IMR-90 (cell line): ENCODE results near the gene EEF1G. TPM values are rescaled to one million over a fixed set of nuclear protein-coding genes. Genes with fewer than 3 reads are reported as not detected.
A peak's percentile ranks its signal among the peaks of the same experiment; 100 is the strongest.

ENCODE experiments used
- ATAC-seq: fragments of 200-7000 bp; cut with Tn5 transposase; 2 replicates; pipeline ENCODE4 v1.9.1; 2020; ENCODE audit warnings: low read depth, mild to moderate bottlenecking, moderate library complexity
- BruUV-seq: library from RNA; stranded (reverse); fragments of 400-500 nt; replicated peaks from 2 replicates; lab custom pipeline; 2021; lab: Mats Ljungman, UMichigan
- CTCF ChIA-PET: fragments of 300-600 bp; formaldehyde crosslinking; extraction: SDS; loops from one replicate; lab custom pipeline; 2021; ENCODE audit warnings: antibody characterized with exemption; lab: Yijun Ruan, JAX
- POLR2A ChIA-PET: fragments of 300-600 bp; sonication (Branson Sonifier 250); formaldehyde crosslinking; loops from one replicate; lab custom pipeline; 2022; ENCODE audit warnings: antibody characterized with exemption; ENCODE audit not compliant: unreplicated experiment; lab: Charles Lee
- DNase-seq: peaks from one replicate; pipeline ENCODE4 v3.0.0; 2013
- H2AFZ ChIP-seq: replicated peaks from 2 replicates; pipeline ENCODE3; 2013; ENCODE audit warnings: low read length, mild to moderate bottlenecking; ENCODE audit not compliant: poor library complexity
- H2AK5ac ChIP-seq: 2 replicates; pipeline ENCODE4 v1.6.1; 2013; ENCODE audit warnings: low read depth, low read length, inconsistent platforms
- H2AK9ac ChIP-seq: replicated peaks from 2 replicates; pipeline ENCODE3; 2013; ENCODE audit warnings: mild to moderate bottlenecking, low read depth, low read length, moderate library complexity; ENCODE audit not compliant: poor library complexity
- H2BK120ac ChIP-seq: 2 replicates; pipeline ENCODE4 v1.6.1; 2013; ENCODE audit warnings: low read depth, low read length, inconsistent platforms
- H2BK15ac ChIP-seq: 3 replicates; pipeline ENCODE4 v1.6.1; 2013; ENCODE audit warnings: low read depth, low read length, inconsistent platforms
- H2BK20ac ChIP-seq: 2 replicates; pipeline ENCODE4 v1.6.1; 2013; ENCODE audit warnings: low read depth, mild to moderate bottlenecking, inconsistent platforms, low read length, moderate library complexity
- H2BK5ac ChIP-seq: 2 replicates; pipeline ENCODE4 v1.6.1; 2013; ENCODE audit warnings: mild to moderate bottlenecking, low read depth, low read length, inconsistent platforms; ENCODE audit not compliant: poor library complexity, severe bottlenecking
- H3K14ac ChIP-seq: replicated peaks from 2 replicates; pipeline ENCODE4 v1.6.1; 2013; ENCODE audit warnings: low read depth, low read length, inconsistent platforms
- H3K18ac ChIP-seq: 2 replicates; pipeline ENCODE4 v1.6.1; 2013; ENCODE audit warnings: low read depth, low read length, control low read depth
- H3K23ac ChIP-seq: 2 replicates; pipeline ENCODE4 v1.6.1; 2013; ENCODE audit warnings: low read depth, low read length, inconsistent platforms
- H3K27ac ChIP-seq: 2 replicates; pipeline ENCODE4 v1.5.1; 2013; ENCODE audit warnings: mild to moderate bottlenecking, control low read depth, low read length; ENCODE audit not compliant: insufficient read depth
- H3K27me3 ChIP-seq: 2 replicates; pipeline ENCODE4 v1.6.1; 2013; ENCODE audit warnings: low read length; ENCODE audit not compliant: control insufficient read depth, insufficient read depth
- H3K36me3 ChIP-seq: 2 replicates; pipeline ENCODE4 v1.6.1; 2013; ENCODE audit warnings: low read length, mixed read lengths; ENCODE audit not compliant: control insufficient read depth, insufficient read depth
- H3K4ac ChIP-seq: 2 replicates; pipeline ENCODE4 v1.6.1; 2013; ENCODE audit warnings: low read depth, low read length, inconsistent platforms
- H3K4me1 ChIP-seq: 2 replicates; pipeline ENCODE4 v1.6.1; 2013; ENCODE audit warnings: low read length, mixed read lengths; ENCODE audit not compliant: control insufficient read depth, insufficient read depth
- H3K4me2 ChIP-seq: 2 replicates; pipeline ENCODE4 v1.6.1; 2013; ENCODE audit warnings: low read depth, mild to moderate bottlenecking, control low read depth, low read length, moderate library complexity
- H3K4me3 ChIP-seq: 2 replicates; pipeline ENCODE4 v1.5.1; 2013; ENCODE audit warnings: low read depth, mild to moderate bottlenecking, control low read depth, low read length, moderate library complexity; ENCODE audit not compliant: insufficient read depth
- H3K56ac ChIP-seq: 2 replicates; pipeline ENCODE4 v1.6.1; 2013; ENCODE audit warnings: low read length, inconsistent platforms; ENCODE audit not compliant: insufficient read depth; ENCODE audit errors: extremely low read depth
- H3K79me1 ChIP-seq, 2 experiments: 2 replicates each; pipeline ENCODE4 v1.6.1; 2013; ENCODE audit warnings: low read length in 2 of 2, inconsistent platforms in 1 of 2, low read depth in 1 of 2
- H3K9ac ChIP-seq: 2 replicates; pipeline ENCODE4 v1.6.1; 2013; ENCODE audit warnings: low read depth, low read length, control low read depth
- H3K9me1 ChIP-seq: 2 replicates; pipeline ENCODE4 v1.6.1; 2013; ENCODE audit warnings: low read length, inconsistent platforms; ENCODE audit not compliant: insufficient read depth
- H3K9me3 ChIP-seq: 2 replicates; pipeline ENCODE4 v1.6.1; 2013; ENCODE audit warnings: low read length; ENCODE audit not compliant: control insufficient read depth, insufficient read depth
- H4K20me1 ChIP-seq: 2 replicates; pipeline ENCODE4 v1.6.1; 2013; ENCODE audit warnings: low read length, inconsistent platforms; ENCODE audit not compliant: insufficient read depth
- H4K5ac ChIP-seq: 2 replicates; pipeline ENCODE4 v1.6.1; 2013; ENCODE audit warnings: mild to moderate bottlenecking, low read depth, low read length, control low read depth
- H4K8ac ChIP-seq, 2 experiments: 2 replicates each; pipeline ENCODE4 v1.6.1; 2013; ENCODE audit warnings: low read depth in 2 of 2, low read length in 2 of 2, control low read depth in 1 of 2, inconsistent platforms in 1 of 2
- H4K91ac ChIP-seq: 2 replicates; pipeline ENCODE4 v1.6.1; 2013; ENCODE audit warnings: low read depth, low read length, inconsistent platforms; ENCODE audit not compliant: insufficient read depth
- BHLHE40 ChIP-seq: fragments of 150-350 bp; IDR thresholded peaks from 2 replicates; pipeline ENCODE4 v1.6.1; 2016; ENCODE audit warnings: mild to moderate bottlenecking, low read depth, low read length
- CEBPB ChIP-seq: IDR thresholded peaks from 2 replicates; pipeline ENCODE4 v1.6.1; 2012; ENCODE audit warnings: low read depth, low read length, improper control_type of control experiment
- CHD1 ChIP-seq: IDR thresholded peaks from 2 replicates; pipeline ENCODE4 v1.6.1; 2012; ENCODE audit warnings: low read depth, low read length, improper control_type of control experiment
- FOS ChIP-seq: fragments of 150-350 bp; IDR thresholded peaks from 2 replicates; pipeline ENCODE4 v1.6.1; 2016; ENCODE audit warnings: low read depth, low read length
- MAFK ChIP-seq: IDR thresholded peaks from 2 replicates; pipeline ENCODE4 v1.6.1; 2012; ENCODE audit warnings: low read depth, low read length, improper control_type of control experiment
- MAZ ChIP-seq: IDR thresholded peaks from 2 replicates; pipeline ENCODE4 v1.6.1; 2012; ENCODE audit warnings: low read depth, mild to moderate bottlenecking, low read length, improper control_type of control experiment, moderate library complexity, borderline replicate concordance
- MXI1 ChIP-seq: IDR thresholded peaks from 2 replicates; pipeline ENCODE4 v1.6.1; 2012; ENCODE audit warnings: low read depth, mild to moderate bottlenecking, low read length, moderate library complexity, borderline replicate concordance
- NFE2L2 ChIP-seq: fragments of 150-350 bp; IDR thresholded peaks from 2 replicates; pipeline ENCODE4 v1.6.1; 2016; ENCODE audit warnings: low read depth, mild to moderate bottlenecking, low read length
- RAD21 ChIP-seq: IDR thresholded peaks from 2 replicates; pipeline ENCODE4 v1.6.1; 2012; ENCODE audit warnings: low read length, improper control_type of control experiment
- RCOR1 ChIP-seq: IDR thresholded peaks from 2 replicates; pipeline ENCODE4 v1.6.1; 2012; ENCODE audit warnings: mild to moderate bottlenecking, low read length, improper control_type of control experiment; ENCODE audit not compliant: insufficient replicate concordance
- RFX5 ChIP-seq: IDR thresholded peaks from 2 replicates; pipeline ENCODE4 v1.8.0; 2012; ENCODE audit warnings: low read depth, mild to moderate bottlenecking, low read length, moderate library complexity
- SMC3 ChIP-seq: fragments of 150-350 bp; IDR thresholded peaks from 2 replicates; pipeline ENCODE4 v1.6.1; 2016; ENCODE audit warnings: low read depth, mild to moderate bottlenecking, antibody characterized with exemption, low read length, moderate library complexity
- WGBS, 2 experiments: methylation state at CpG; one replicate each; pipeline versions ENCODE4 v1.1.5 to v1.1.7; 2013; ENCODE audit warnings: missing lambda C conversion rate in 2 of 2; ENCODE audit not compliant: insufficient read length in 1 of 2; ENCODE audit errors: extremely low coverage in 2 of 2; 5-methylcytosine and 5-hydroxymethylcytosine counted together
- dilution Hi-C: fragments of 300-500 bp; cut with HindIII; formaldehyde crosslinking; loops from one replicate; pipeline ENCODE4 v1.14.3; 2018; ENCODE audit warnings: low sequenced_read_pairs; ENCODE audit not compliant: unreplicated experiment
- in situ Hi-C: fragments of 300-500 bp; cut with MboI; formaldehyde crosslinking; loops from 3 replicates; pipeline ENCODE4 v1.14.3; 2019; ENCODE audit warnings: low sequenced_read_pairs, inconsistent platforms, mixed read lengths
- intact Hi-C: fragments of 100-400 bp; cut with micrococcal nuclease; formaldehyde crosslinking; loops from 2 replicates; pipeline ENCODE4 v1.10.0; 2022
- polyA plus RNA-seq, 3 experiments: library from polyadenylated mRNA; depleted of rRNA; stranded (reverse); fragments of >200 nt; gene quantifications; 2 replicates each; pipeline ENCODE4 v1.2.3, GENCODE V29; 2012; ENCODE audit warnings: low replicate concordance in 1 of 3
- total RNA-seq: library from RNA; depleted of rRNA; stranded (reverse); fragments of >200 nt; gene quantifications from 2 replicates; pipeline ENCODE4 v1.2.3, GENCODE V29; 2012
- TF ChIP-seq, protein P1 (sequence below): fragments of 150-350 bp; IDR thresholded peaks from 2 replicates; pipeline ENCODE4 v1.6.1; 2017; ENCODE audit warnings: mild to moderate bottlenecking, antibody characterized with exemption, low read length, low read depth
- TF ChIP-seq, protein P2 (sequence below): conservative IDR thresholded peaks from 2 replicates; pipeline ENCODE4 v1.5.1; 2012; ENCODE audit warnings: mild to moderate bottlenecking, low read depth, low read length, improper control_type of control experiment

The EEF1G gene
- total and polyA plus RNA-seq, 2 of the 4 experiments (the other 2 are of a cell fraction), result 1,684 to 1,857 TPM

DNA sequence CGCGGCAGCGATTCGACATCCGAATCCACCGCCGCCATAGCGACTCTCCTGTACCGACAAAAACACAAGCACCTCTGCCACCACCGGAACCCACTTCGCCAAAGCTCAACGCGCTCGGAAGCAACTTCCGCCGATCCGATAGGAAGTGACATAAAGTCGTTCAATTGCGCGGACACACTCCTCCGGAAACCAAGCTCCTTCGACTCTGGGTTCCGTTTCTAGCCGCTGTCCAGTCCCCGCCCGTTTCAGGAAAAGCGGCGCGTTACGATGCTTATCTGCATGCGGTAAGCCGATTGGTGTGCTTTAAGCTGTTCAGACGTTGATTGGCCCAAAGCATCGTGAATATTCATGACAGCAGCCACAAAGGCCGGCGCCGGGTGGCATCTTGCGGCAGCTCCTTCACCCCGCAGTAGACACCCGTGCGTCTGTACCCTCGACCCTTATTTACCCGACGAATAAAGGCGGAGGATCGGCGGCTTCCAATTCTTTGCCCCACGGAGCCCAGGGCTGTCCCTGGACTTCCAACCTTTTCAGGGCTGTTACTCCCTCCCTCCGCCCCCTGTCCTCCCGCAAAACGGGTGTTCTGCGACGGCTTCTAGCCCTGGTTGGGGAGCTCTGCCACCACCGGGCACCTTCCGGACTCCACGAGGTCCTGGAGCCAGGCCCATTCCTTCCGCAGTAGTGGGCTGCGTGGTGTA lies 17.9 kb upstream of the EEF1G start, which contains the start of gene TUT1:
TUT1 (minus strand) TSS at position 76 of the 698 bp plus-strand sequence; CDS start at position 38, 38 bp downstream.
- H3K18ac ChIP-seq, result no peak within 1 kb of the TSS
- peaks cover 6% of the 10 kb centered on the region for H3K4me1 ChIP-seq
- peak; percentile 97 for ATAC-seq
- H3K9me1 ChIP-seq, result 0 out of 2 replicates have a peak, but pooled peaks cover 4% of the 10 kb centered on the region
- peak within 1 kb of the TSS; percentile 97 for H2AK9ac ChIP-seq
- H3K9ac ChIP-seq, result peak within 1 kb of the TSS; percentile 75
- H2BK15ac ChIP-seq, result no peak within 1 kb of the TSS
- peak within 1 kb of the TSS; percentile 54 for H4K91ac ChIP-seq
- peak within 1 kb of the TSS; percentile 84 for H3K4ac ChIP-seq
- H3K27ac ChIP-seq, result peak within 1 kb of the TSS; percentile 73
- peak within 1 kb of the TSS; percentile 68 for H3K23ac ChIP-seq
- in situ Hi-C loops (no loop called here), dilution Hi-C loops (no loop called here), intact Hi-C loops (loop anchor here (10.0 kb wide), 1 partner anchor 103 kb away; no protein-coding TSS in a partner anchor)
- peak within 1 kb of the TSS; percentile 59 for H2BK5ac ChIP-seq
- H3K79me1 ChIP-seq, result peaks cover 17 to 43% of the 10 kb centered on the region in 2 experiments
- peak within 1 kb of the TSS; percentile 66 for H3K4me3 ChIP-seq
- H3K56ac ChIP-seq, result peak within 1 kb of the TSS; percentile 70
- no peak within 1 kb of the TSS for H2BK20ac ChIP-seq
- ChIA-PET POLR2A (interaction anchor here (0.5 to 2.2 kb wide), 10 partner anchors 10 to 205 kb away, joined by 3 to 15 read pairs (median 4); partner anchors contain the start of genes B3GAT3, C11orf98, CSKMT and EEF1G), CTCF (interaction anchor here (0.5 to 1.9 kb wide), 7 partner anchors 14 to 670 kb away, joined by 3 to 5 read pairs (median 3); partner anchors contain the start of genes B3GAT3, EML3 and ROM1)
- H3K27me3 ChIP-seq, result no peaks in the 10 kb centered on the region
- peaks cover 5% of the 10 kb centered on the region; the same call in 1 of the 2 replicates for H4K20me1 ChIP-seq
- peak within 1 kb of the TSS; percentile 22; the same call in 1 of the 2 replicates for H4K5ac ChIP-seq
- peaks cover 38% of the 10 kb centered on the region for H3K36me3 ChIP-seq
- DNase-seq, result peak; percentile 99
- 1% methylated on average over 35 of the region's 58 CpGs; no CpG with 5 or more reads in 1 of the 2 experiments for WGBS, 2 experiments
- peak within 1 kb of the TSS; percentile 52 to 93 for H4K8ac ChIP-seq
- no peaks in the 10 kb centered on the region for H3K9me3 ChIP-seq
- no TSS peak for BruUV-seq
- H3K14ac ChIP-seq, result peak within 1 kb of the TSS; percentile 78
- no peak within 1 kb of the TSS for H2BK120ac ChIP-seq
- H2AK5ac ChIP-seq, result peak within 1 kb of the TSS; percentile 53
- H3K4me2 ChIP-seq, result peak within 1 kb of the TSS; percentile 57
- peak within 1 kb of the TSS; percentile 96 for H2AFZ ChIP-seq
- TF ChIP-seq, protein P1, sequence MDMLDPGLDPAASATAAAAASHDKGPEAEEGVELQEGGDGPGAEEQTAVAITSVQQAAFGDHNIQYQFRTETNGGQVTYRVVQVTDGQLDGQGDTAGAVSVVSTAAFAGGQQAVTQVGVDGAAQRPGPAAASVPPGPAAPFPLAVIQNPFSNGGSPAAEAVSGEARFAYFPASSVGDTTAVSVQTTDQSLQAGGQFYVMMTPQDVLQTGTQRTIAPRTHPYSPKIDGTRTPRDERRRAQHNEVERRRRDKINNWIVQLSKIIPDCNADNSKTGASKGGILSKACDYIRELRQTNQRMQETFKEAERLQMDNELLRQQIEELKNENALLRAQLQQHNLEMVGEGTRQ, result no peak
- TF ChIP-seq MAZ (peak; percentile 88; the same call in 1 of the 2 replicates), NFE2L2 (no peak), FOS (no peak), RCOR1 (peak; percentile 30), CHD1 (0 out of 2 replicates have a peak, but pooled peaks have one; percentile 67), CEBPB (peak; percentile 19; the same call in 1 of the 2 replicates), RFX5 (0 out of 2 replicates have a peak, but pooled peaks have one; percentile 59), MAFK (no peak), MXI1 (peak; percentile 73), BHLHE40 (peak; percentile 25; the same call in 1 of the 2 replicates), SMC3 (no peak), RAD21 (0 out of 2 replicates have a peak, but pooled peaks have one; percentile 4)
- TF ChIP-seq, protein P2, sequence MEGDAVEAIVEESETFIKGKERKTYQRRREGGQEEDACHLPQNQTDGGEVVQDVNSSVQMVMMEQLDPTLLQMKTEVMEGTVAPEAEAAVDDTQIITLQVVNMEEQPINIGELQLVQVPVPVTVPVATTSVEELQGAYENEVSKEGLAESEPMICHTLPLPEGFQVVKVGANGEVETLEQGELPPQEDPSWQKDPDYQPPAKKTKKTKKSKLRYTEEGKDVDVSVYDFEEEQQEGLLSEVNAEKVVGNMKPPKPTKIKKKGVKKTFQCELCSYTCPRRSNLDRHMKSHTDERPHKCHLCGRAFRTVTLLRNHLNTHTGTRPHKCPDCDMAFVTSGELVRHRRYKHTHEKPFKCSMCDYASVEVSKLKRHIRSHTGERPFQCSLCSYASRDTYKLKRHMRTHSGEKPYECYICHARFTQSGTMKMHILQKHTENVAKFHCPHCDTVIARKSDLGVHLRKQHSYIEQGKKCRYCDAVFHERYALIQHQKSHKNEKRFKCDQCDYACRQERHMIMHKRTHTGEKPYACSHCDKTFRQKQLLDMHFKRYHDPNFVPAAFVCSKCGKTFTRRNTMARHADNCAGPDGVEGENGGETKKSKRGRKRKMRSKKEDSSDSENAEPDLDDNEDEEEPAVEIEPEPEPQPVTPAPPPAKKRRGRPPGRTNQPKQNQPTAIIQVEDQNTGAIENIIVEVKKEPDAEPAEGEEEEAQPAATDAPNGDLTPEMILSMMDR, result no peak
